ENCODE data around the gene OR10G2.

OR10G2 gene

GRCh38 chr14:21589317-21589716 lies 45.4 kb downstream of the OR10G2 start:
- no peak overlapping the region for H3K4me3 ChIP-seq (ENCODE audit: low read depth, low read length)
